Activated naive CD8-positive, alpha-beta T cell (primary cell): ENCODE results near the gene DHPS.
"Not testable (repeated sequence)": the region's sequence is repeated elsewhere in the genome, so short reads cannot be mapped to it uniquely, and the experiment has no call there.

Experiments used
- H3K27ac Mint-ChIP-seq: one replicate; pipeline ENCODE4 v1.8.0; 2021; ENCODE audit warnings: mixed read lengths
- H3K27me3 Mint-ChIP-seq: one replicate; pipeline ENCODE4 v1.8.0; 2021; ENCODE audit warnings: mixed read lengths
- H3K36me3 Mint-ChIP-seq: one replicate; pipeline ENCODE4 v1.8.0; 2021; ENCODE audit warnings: mixed read lengths
- H3K4me1 Mint-ChIP-seq: one replicate; pipeline ENCODE4 v1.8.0; 2021; ENCODE audit warnings: low read depth, mixed read lengths
- H3K4me3 Mint-ChIP-seq: one replicate; pipeline ENCODE4 v1.8.0; 2021; ENCODE audit warnings: mild to moderate bottlenecking, mixed read lengths
- H3K9me3 Mint-ChIP-seq: one replicate; pipeline ENCODE4 v1.8.0; 2021; ENCODE audit warnings: low read depth, mixed read lengths

The DHPS gene

DNA sequence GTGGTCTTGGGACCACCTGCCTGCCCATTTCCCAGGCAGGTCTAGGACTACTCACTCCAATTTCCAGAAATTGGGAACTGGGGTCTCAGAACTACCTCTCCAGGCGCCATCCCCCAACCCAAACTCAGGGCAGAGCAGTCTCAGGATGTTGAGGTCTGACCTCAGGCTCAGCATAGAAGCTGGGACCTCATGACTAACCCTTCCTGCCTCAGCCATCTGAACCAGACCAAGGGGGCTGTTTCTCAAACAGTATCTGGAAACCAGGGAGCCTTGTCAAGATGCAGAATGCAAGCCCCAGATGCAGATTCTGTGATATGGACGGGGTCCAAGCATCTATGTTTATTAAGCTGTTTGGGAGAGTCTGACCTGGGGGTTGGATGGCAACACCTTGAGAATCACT, 13.4 kb upstream of the DHPS start:
- peaks cover 9% of the 10 kb centered on the region for H3K4me1 Mint-ChIP-seq
- peak overlapping the region; percentile 78 for H3K4me3 Mint-ChIP-seq
- peaks cover 5% of the 10 kb centered on the region for H3K36me3 Mint-ChIP-seq
- no peaks in the 10 kb centered on the region for H3K27me3 Mint-ChIP-seq
- H3K9me3 Mint-ChIP-seq, result no peaks in the 10 kb centered on the region
- H3K27ac Mint-ChIP-seq, result no peak overlapping the region

DNA sequence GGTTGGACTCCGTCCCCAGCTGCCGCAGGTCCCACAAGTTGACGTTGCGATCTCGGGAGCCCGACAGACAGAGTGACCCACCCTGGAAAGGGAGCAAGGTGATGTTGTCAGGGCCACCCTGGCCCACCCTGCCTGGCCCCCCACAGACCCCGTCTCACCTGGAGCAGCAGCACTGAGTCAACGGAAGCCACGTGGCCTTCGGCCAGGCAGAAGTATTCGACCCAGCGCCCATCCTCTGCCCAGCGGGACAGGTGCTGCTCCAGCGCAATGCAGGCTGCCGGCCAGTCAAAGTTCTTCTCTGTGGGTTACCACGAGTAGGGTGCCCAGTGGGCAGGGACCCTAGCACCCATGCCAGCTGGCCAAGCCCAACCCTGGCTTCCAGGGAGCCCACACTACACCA, 13.0 kb upstream of the DHPS start:
- Mint-ChIP-seq H3K4me3 (peak overlapping the region; percentile 78), H3K4me1 (peaks cover 9% of the 10 kb centered on the region), H3K36me3 (peaks cover 5% of the 10 kb centered on the region), H3K27ac (no peak overlapping the region), H3K9me3 (no peaks in the 10 kb centered on the region), H3K27me3 (no peaks in the 10 kb centered on the region)

DNA sequence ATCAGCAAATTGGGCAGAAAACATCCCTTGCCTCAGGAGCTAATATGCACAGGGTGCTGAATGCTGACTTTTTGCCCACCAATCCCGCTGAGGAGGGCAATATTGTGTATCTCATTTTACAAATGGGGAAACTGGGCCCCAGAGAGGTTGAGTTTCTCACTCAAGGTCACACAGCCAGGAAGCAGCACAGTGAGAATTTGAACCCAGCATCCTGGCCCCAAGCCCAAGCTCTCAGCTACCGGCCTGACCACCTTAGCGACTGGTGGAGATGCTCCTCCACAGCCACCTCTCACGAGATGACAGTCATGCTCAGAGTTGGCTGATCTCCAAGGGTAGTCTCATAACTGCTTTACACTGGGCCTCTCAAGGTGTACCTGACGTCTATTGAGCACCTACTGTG, 11.3 kb upstream of the DHPS start:
- Mint-ChIP-seq H3K4me1 (peaks cover 6% of the 10 kb centered on the region), H3K4me3 (no peak overlapping the region), H3K36me3 (no peaks in the 10 kb centered on the region)

DNA sequence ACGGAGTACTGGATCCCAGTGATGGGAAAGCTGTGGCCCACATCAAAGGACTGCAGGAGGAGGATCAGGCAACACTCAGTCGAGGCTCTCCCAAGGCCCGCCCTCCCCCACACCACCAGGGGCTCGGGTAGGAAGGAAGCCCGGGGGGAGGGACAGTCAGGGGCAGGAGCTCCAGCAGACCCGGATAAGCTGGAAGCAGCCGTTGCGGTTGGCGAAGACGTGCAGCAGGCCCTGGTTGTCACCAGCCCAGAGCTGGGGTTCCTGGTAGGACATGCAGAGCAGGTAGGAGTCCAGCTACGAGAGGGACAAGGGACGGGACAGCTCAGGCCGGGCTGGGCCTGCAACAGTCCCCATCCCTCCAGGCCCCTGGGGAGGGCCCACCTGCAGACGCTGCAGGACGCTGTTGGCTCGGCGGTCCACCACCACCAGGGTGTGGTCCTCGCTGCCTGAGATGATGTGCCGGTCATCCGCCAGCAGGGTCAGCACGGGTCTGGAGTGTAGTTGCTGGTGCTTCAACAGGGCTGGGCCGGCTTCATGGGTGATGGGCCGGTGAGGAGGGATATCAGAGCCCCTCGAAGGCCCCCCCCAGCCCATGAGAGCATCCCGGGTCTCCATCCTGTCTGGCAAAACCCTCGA, 8.0 kb upstream of the DHPS start:
- H3K4me3 Mint-ChIP-seq, result no peak overlapping the region
- no peak overlapping the region for H3K27ac Mint-ChIP-seq
- H3K9me3 Mint-ChIP-seq, result no peaks in the 10 kb centered on the region
- H3K27me3 Mint-ChIP-seq, result no peaks in the 10 kb centered on the region
- no peaks in the 10 kb centered on the region for H3K36me3 Mint-ChIP-seq
- no peaks in the 10 kb centered on the region for H3K4me1 Mint-ChIP-seq

More for the DNA sequence above, 11.3 kb upstream of the DHPS start:
- H3K27ac Mint-ChIP-seq, result no peak overlapping the region
- no peaks in the 10 kb centered on the region for H3K9me3 Mint-ChIP-seq
- no peaks in the 10 kb centered on the region for H3K27me3 Mint-ChIP-seq

DNA sequence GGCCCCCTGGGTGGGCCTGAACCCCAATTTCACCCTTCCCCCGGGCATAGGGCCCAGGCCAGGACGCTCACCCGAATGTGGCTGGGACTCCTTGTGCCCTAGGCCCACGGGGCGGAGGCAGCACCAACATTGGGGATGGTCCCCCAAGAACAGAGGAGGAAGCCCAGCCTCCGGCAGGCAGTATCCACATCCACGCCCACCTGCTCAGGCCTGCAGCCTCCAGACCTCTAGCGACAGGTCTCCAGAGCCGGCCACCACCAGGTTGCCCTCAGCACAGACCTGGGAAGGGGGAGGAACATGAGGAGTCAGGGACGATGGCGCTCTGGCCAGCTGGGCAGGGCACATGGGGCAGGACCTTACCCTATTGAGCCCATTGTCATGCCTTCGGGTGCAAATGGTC, 7.3 kb upstream of the DHPS start:
- no peaks in the 10 kb centered on the region for H3K9me3 Mint-ChIP-seq
- H3K4me1 Mint-ChIP-seq, result no peaks in the 10 kb centered on the region
- H3K27me3 Mint-ChIP-seq, result no peaks in the 10 kb centered on the region
- no peak overlapping the region for H3K27ac Mint-ChIP-seq
- no peaks in the 10 kb centered on the region for H3K36me3 Mint-ChIP-seq
- no peak overlapping the region for H3K4me3 Mint-ChIP-seq

DNA sequence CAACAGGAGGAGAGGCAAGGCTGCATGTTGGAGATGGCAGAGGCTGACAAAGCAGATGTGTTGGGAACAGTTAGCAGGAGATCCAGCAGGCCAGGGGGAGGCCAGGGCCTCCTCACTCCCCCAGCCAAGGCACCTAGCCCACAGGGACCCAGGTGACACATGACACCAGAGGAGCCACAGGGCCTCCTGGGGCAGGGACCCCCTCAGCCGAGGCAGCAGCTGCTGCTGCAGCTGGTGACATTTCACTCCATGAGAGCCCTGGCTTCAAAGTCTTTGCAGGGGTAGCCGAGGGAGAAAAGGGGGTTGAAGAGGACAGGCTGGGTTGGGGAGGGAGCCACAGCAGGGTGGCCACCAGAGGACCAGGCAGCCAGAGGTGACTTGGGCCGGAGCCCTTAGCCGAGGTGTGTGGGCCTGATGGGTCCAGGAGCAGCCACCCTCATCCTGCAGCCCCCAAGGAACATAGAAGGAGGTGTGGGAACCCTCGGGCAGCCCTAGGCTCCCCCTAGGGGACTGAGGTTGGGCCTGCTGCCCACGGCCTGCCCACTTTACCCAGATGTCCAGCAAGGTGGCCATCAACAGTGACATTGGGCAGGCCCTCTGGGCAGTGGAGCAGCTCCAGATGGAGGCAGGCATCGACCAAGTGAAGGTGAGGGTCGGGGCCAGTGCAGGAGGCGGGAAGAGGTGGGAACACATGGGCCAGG, 6.0 kb upstream of the DHPS start, which contains the start of gene GNG14:
Gene GNG14, plus strand, starts transcription at position 503 of the 701 bp plus-strand sequence. Its CDS starts 51 bp downstream, at position 554.
- no peaks in the 10 kb centered on the region for H3K36me3 Mint-ChIP-seq

DNA sequence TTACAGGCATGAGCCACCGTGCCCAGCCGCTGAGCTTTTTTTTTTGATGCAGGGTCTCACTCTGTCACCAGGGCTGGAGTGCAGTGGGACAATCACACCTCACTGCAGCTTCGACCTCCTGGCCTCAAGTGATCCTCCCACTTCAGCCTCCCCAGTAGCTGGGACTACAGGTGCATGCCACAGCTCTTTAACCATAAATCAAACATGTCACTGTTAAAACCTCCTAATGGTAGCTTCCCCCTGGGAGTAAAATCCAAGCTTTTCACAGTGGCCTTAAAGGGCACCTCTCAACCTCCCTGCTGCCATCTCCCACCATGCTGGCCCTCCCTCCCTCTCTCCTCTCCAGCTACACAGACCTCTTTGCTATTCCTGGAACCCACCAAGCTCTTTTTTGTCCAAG, 4.2 kb upstream of the DHPS start:
- H3K4me1 Mint-ChIP-seq, result peaks cover 5% of the 10 kb centered on the region
- H3K4me3 Mint-ChIP-seq, result no peak overlapping the region
- no peak overlapping the region for H3K27ac Mint-ChIP-seq

More for the DNA sequence above, 6.0 kb upstream of the DHPS start, which contains the start of gene GNG14:
- Mint-ChIP-seq H3K9me3 (no peaks in the 10 kb centered on the region), H3K4me3 (no peak within 1 kb of the TSS), H3K4me1 (no peaks in the 10 kb centered on the region), H3K27ac (no peak within 1 kb of the TSS), H3K27me3 (no peaks in the 10 kb centered on the region)

DNA sequence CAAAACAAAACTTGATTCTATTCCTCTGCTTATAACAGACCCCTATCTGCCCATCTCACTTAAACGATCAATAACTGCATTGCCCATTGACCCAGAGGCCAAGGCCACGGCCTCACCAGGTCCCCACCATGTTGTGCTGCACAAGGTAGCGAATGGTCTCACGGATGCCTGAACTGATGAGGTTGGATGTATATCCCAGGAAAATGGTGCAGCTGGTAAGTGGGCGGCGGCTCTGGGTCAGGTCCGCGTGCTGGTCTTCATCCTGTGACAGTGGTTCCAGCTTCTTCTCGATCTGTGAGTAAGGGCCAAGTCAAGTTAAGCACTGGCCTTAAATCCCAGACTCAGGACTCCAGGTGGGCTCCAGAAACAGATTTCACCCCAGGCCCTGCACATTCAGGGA, 1.6 kb downstream of the DHPS start:
- Mint-ChIP-seq H3K9me3 (no peaks in the 10 kb centered on the region), H3K36me3 (peaks cover 5% of the 10 kb centered on the region), H3K27ac (no peak overlapping the region), H3K4me1 (peaks cover 27% of the 10 kb centered on the region), H3K4me3 (peak overlapping the region; percentile 93), H3K27me3 (no peaks in the 10 kb centered on the region)

More for the DNA sequence above, 4.2 kb upstream of the DHPS start:
- H3K27me3 Mint-ChIP-seq, result no peaks in the 10 kb centered on the region
- no peaks in the 10 kb centered on the region for H3K9me3 Mint-ChIP-seq
- peaks cover 3% of the 10 kb centered on the region for H3K36me3 Mint-ChIP-seq

DNA sequence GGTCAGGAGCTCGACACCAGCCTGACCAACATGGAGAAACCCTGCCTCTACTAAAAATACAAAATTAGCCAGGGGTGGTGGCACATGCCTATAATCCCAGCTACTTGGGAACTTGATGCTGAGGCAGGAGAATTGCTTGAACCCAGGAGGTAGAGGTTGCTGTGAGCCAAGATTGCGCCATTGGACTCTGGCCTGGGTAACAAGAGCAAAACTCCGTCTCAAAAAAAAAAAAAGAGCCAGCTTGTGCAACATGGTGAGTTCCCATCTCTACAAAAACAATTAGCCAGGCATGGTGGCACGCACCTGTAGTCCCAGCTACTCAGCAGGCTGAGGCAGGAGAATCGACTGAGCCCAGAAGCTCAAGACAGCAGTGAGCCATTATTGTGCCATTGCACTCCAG, 3.6 kb downstream of the DHPS start:
- not testable (repeated sequence) for H3K4me3 Mint-ChIP-seq, H3K36me3 Mint-ChIP-seq, H3K9me3 Mint-ChIP-seq, H3K27ac Mint-ChIP-seq, H3K27me3 Mint-ChIP-seq
- peaks cover 28% of the 10 kb centered on the region for H3K4me1 Mint-ChIP-seq

DNA sequence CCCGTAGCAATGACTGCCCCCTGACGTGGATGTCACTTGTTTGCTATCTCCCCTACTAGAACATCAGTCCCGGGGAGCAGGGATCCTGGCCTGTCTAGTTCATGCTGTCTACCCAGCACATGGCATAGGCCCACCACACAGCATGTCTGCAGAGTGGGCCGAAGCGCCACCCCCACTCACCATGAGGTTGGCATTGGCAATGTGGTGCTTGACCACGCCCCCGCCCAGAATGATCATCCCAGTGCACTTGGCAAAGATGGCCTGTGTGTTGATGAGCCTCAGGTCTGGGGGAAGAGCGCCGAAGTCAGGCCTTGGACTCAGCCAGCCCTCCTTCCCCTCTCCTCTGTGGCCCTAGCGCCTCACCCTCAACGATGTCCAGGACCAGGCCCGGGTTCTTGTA, 4.8 kb downstream of the DHPS start:
- peaks cover 30% of the 10 kb centered on the region for H3K4me1 Mint-ChIP-seq
- peak overlapping the region; percentile 41 for H3K27ac Mint-ChIP-seq
- no peak overlapping the region for H3K4me3 Mint-ChIP-seq
- no peaks in the 10 kb centered on the region for H3K27me3 Mint-ChIP-seq
- no peaks in the 10 kb centered on the region for H3K9me3 Mint-ChIP-seq
- peaks cover 7% of the 10 kb centered on the region for H3K36me3 Mint-ChIP-seq

DNA sequence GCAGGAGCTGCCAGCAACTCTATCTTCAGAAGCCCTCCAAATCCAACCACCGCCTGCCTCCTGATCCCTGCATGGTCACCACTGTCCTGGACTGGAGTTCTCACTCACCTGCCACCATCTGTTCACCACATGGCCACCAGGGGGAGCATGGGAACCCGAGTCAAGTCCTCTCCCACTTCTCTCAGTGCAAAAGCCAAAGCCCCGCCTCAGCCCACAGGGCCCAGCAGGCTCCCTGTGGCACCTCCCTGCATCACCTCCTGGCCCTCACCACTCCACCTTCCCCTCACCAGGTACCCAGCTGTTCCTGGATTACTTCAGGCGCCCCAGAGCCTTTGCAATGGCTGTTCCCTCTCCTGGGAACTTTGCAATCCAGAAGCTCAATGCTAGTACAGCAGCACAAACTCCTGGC, 5.3 kb downstream of the DHPS start:
- no peak overlapping the region for H3K4me3 Mint-ChIP-seq
- peaks cover 8% of the 10 kb centered on the region for H3K36me3 Mint-ChIP-seq
- H3K27ac Mint-ChIP-seq, result peak overlapping the region; percentile 23

DNA sequence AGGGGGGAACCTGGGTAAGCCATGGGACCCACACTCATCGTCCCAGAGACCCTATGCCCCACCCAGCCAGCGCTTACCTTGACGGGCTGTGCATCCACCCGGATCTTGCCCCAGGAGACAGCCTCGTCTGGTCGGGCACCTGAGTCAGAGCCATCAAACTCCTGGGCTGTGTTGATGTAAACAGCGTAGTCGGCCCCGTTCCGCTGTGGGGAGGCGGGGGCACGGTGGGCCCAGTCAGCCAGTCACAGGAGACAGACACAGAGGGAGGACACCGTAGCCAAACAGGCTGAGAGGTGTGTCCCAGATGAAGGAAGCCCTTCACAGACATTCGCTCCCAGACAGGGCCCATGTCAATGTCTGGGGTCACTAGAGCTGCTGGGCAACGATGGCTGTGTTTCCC, 5.7 kb downstream of the DHPS start:
- Mint-ChIP-seq H3K27me3 (no peaks in the 10 kb centered on the region), H3K36me3 (peaks cover 5% of the 10 kb centered on the region), H3K27ac (no peak overlapping the region), H3K9me3 (no peaks in the 10 kb centered on the region), H3K4me1 (peaks cover 28% of the 10 kb centered on the region), H3K4me3 (no peak overlapping the region)

More for the DNA sequence above, 5.3 kb downstream of the DHPS start:
- no peaks in the 10 kb centered on the region for H3K9me3 Mint-ChIP-seq
- H3K4me1 Mint-ChIP-seq, result peaks cover 32% of the 10 kb centered on the region
- no peaks in the 10 kb centered on the region for H3K27me3 Mint-ChIP-seq

DNA sequence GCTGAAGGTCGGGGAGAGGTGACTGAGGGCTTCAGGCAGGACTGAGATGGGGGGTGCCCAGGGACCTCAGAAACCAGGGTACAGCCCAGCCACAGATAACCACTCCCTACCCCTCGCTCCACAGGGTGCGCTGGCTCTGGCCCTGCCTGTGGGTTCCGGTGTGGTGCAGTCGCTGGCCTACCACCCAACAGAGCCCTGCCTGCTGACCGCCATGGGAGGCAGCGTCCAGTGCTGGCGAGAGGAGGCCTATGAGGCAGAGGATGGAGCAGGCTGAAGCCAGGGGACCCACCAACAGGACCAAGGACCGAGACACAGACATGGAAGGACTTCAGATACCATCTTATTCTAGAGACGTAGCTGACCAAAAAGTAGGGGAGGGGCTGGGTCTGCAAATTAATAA, 6.3 kb downstream of the DHPS start:
- Mint-ChIP-seq H3K4me1 (peaks cover 28% of the 10 kb centered on the region), H3K36me3 (peaks cover 4% of the 10 kb centered on the region), H3K9me3 (no peaks in the 10 kb centered on the region), H3K27me3 (no peaks in the 10 kb centered on the region), H3K4me3 (no peak overlapping the region), H3K27ac (no peak overlapping the region)

DNA sequence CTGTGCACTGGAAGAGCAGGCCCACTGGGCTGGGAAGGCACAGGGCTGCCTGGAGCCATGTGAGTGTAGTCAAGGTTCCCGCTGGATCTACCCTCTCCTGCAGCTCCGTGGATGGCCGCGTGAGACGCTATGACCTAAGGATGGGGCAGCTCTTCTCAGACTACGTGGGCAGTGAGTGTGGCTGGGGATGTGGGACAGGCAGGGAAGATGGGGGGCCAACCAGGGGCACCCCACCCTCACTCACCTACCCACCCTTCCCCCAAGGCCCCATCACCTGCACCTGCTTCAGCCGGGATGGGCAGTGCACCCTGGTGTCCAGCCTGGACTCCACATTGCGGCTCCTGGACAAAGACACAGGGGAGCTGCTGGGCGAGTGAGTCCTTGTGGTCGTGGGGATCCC, 8.9 kb downstream of the DHPS start:
- Mint-ChIP-seq H3K36me3 (peaks cover 4% of the 10 kb centered on the region), H3K27ac (no peak overlapping the region)

DNA sequence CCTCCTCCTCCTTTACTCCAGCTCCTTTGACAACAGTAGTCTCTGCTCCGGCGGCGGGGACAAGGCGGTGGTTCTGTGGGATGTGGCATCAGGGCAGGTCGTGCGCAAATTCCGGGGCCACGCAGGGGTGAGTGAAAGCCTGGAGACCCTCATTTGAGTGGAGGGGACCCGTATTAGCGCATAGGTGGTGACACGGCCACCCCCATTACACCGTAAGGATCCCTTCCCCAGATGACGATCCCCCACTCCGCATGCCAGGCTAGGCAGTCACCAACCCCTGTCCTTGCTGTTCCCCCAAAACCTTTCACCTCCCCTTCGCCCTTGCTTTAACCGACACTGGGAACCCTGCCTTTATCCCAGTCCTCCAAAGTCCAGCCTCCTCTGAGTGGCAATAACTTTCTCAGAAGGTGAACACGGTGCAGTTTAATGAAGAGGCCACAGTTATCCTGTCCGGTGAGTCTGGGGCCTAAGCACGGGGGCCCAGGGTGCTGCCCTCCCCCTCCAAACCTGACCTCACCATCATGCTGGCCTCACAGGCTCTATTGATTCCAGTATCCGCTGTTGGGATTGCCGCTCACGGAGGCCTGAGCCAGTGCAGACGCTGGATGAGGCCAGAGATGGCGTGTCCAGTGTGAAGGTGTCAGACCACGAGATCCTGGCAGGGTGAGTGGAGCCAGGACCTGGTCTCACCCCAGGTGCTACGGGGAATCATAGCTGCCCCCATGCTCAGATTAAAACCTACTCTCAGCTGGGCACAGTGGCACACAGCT, 11.3 kb downstream of the DHPS start:
- Mint-ChIP-seq H3K36me3 (peaks cover 2% of the 10 kb centered on the region), H3K27me3 (no peaks in the 10 kb centered on the region), H3K9me3 (no peaks in the 10 kb centered on the region), H3K4me1 (peaks cover 40% of the 10 kb centered on the region), H3K4me3 (peak overlapping the region; percentile 97), H3K27ac (peak overlapping the region; percentile 100)

More for the DNA sequence above, 8.9 kb downstream of the DHPS start:
- H3K4me3 Mint-ChIP-seq, result no peak overlapping the region
- H3K9me3 Mint-ChIP-seq, result no peaks in the 10 kb centered on the region
- no peaks in the 10 kb centered on the region for H3K27me3 Mint-ChIP-seq
- H3K4me1 Mint-ChIP-seq, result peaks cover 36% of the 10 kb centered on the region
